Loucy (cell line): ENCODE measurements around the gene FAM43B.

Experiments
- CTCF ChIP-seq: fragments of 200-600 bp; sonication (generic); conservative IDR thresholded peaks from 2 replicates; pipeline ENCODE4 v1.5.1; 2014; ENCODE audit warnings: mild to moderate bottlenecking, antibody characterized with exemption, low read length
- EZH2phosphoT487 ChIP-seq: fragments of 200-600 bp; IDR thresholded peaks from 2 replicates; pipeline ENCODE4 v1.6.1; 2018; ENCODE audit warnings: antibody characterized with exemption, mild to moderate bottlenecking, moderate library complexity, borderline replicate concordance

- TF ChIP-seq CTCF, result no peak
- no peak for TF ChIP-seq EZH2phosphoT487
These were observed 17.5 kb upstream of the FAM43B start for GRCh38 chr1:20534659-20535417.
